IMR-90 (cell line): Measurements from ENCODE around the gene SGSH. TPM values are rescaled to one million over a fixed set of nuclear protein-coding genes. Genes with fewer than 3 reads are reported as not detected.

Experiments
- ATAC-seq: fragments of 200-7000 bp; cut with Tn5 transposase; 2 replicates; pipeline ENCODE4 v1.9.1; 2020; ENCODE audit warnings: low read depth, mild to moderate bottlenecking, moderate library complexity
- BruUV-seq: library from RNA; stranded (reverse); fragments of 400-500 nt; replicated peaks from 2 replicates; lab custom pipeline; 2021; lab: Mats Ljungman, UMichigan
- CTCF ChIA-PET: fragments of 300-600 bp; formaldehyde crosslinking; extraction: SDS; loops from one replicate; lab custom pipeline; 2021; ENCODE audit warnings: antibody characterized with exemption; lab: Yijun Ruan, JAX
- POLR2A ChIA-PET: fragments of 300-600 bp; sonication (Branson Sonifier 250); formaldehyde crosslinking; loops from one replicate; lab custom pipeline; 2022; ENCODE audit warnings: antibody characterized with exemption; ENCODE audit not compliant: unreplicated experiment; lab: Charles Lee
- DNase-seq: peaks from one replicate; pipeline ENCODE4 v3.0.0; 2013
- H2AFZ ChIP-seq: replicated peaks from 2 replicates; pipeline ENCODE3; 2013; ENCODE audit warnings: low read length, mild to moderate bottlenecking; ENCODE audit not compliant: poor library complexity
- H2AK5ac ChIP-seq: 2 replicates; pipeline ENCODE4 v1.6.1; 2013; ENCODE audit warnings: low read depth, low read length, inconsistent platforms
- H2AK9ac ChIP-seq: replicated peaks from 2 replicates; pipeline ENCODE3; 2013; ENCODE audit warnings: mild to moderate bottlenecking, low read depth, low read length, moderate library complexity; ENCODE audit not compliant: poor library complexity
- H2BK120ac ChIP-seq: 2 replicates; pipeline ENCODE4 v1.6.1; 2013; ENCODE audit warnings: low read depth, low read length, inconsistent platforms
- H2BK15ac ChIP-seq: 3 replicates; pipeline ENCODE4 v1.6.1; 2013; ENCODE audit warnings: low read depth, low read length, inconsistent platforms
- H2BK20ac ChIP-seq: 2 replicates; pipeline ENCODE4 v1.6.1; 2013; ENCODE audit warnings: low read depth, mild to moderate bottlenecking, inconsistent platforms, low read length, moderate library complexity
- H2BK5ac ChIP-seq: 2 replicates; pipeline ENCODE4 v1.6.1; 2013; ENCODE audit warnings: mild to moderate bottlenecking, low read depth, low read length, inconsistent platforms; ENCODE audit not compliant: poor library complexity, severe bottlenecking
- H3K14ac ChIP-seq: replicated peaks from 2 replicates; pipeline ENCODE4 v1.6.1; 2013; ENCODE audit warnings: low read depth, low read length, inconsistent platforms
- H3K18ac ChIP-seq: 2 replicates; pipeline ENCODE4 v1.6.1; 2013; ENCODE audit warnings: low read depth, low read length, control low read depth
- H3K23ac ChIP-seq: 2 replicates; pipeline ENCODE4 v1.6.1; 2013; ENCODE audit warnings: low read depth, low read length, inconsistent platforms
- H3K27ac ChIP-seq: 2 replicates; pipeline ENCODE4 v1.5.1; 2013; ENCODE audit warnings: mild to moderate bottlenecking, control low read depth, low read length; ENCODE audit not compliant: insufficient read depth
- H3K27me3 ChIP-seq: 2 replicates; pipeline ENCODE4 v1.6.1; 2013; ENCODE audit warnings: low read length; ENCODE audit not compliant: control insufficient read depth, insufficient read depth
- H3K36me3 ChIP-seq: 2 replicates; pipeline ENCODE4 v1.6.1; 2013; ENCODE audit warnings: low read length, mixed read lengths; ENCODE audit not compliant: control insufficient read depth, insufficient read depth
- H3K4ac ChIP-seq: 2 replicates; pipeline ENCODE4 v1.6.1; 2013; ENCODE audit warnings: low read depth, low read length, inconsistent platforms
- H3K4me1 ChIP-seq: 2 replicates; pipeline ENCODE4 v1.6.1; 2013; ENCODE audit warnings: low read length, mixed read lengths; ENCODE audit not compliant: control insufficient read depth, insufficient read depth
- H3K4me2 ChIP-seq: 2 replicates; pipeline ENCODE4 v1.6.1; 2013; ENCODE audit warnings: low read depth, mild to moderate bottlenecking, control low read depth, low read length, moderate library complexity
- H3K4me3 ChIP-seq: 2 replicates; pipeline ENCODE4 v1.5.1; 2013; ENCODE audit warnings: low read depth, mild to moderate bottlenecking, control low read depth, low read length, moderate library complexity; ENCODE audit not compliant: insufficient read depth
- H3K56ac ChIP-seq: 2 replicates; pipeline ENCODE4 v1.6.1; 2013; ENCODE audit warnings: low read length, inconsistent platforms; ENCODE audit not compliant: insufficient read depth; ENCODE audit errors: extremely low read depth
- H3K79me1 ChIP-seq, 2 experiments: 2 replicates each; pipeline ENCODE4 v1.6.1; 2013; ENCODE audit warnings: low read length in 2 of 2, inconsistent platforms in 1 of 2, low read depth in 1 of 2
- H3K9ac ChIP-seq: 2 replicates; pipeline ENCODE4 v1.6.1; 2013; ENCODE audit warnings: low read depth, low read length, control low read depth
- H3K9me1 ChIP-seq: 2 replicates; pipeline ENCODE4 v1.6.1; 2013; ENCODE audit warnings: low read length, inconsistent platforms; ENCODE audit not compliant: insufficient read depth
- H3K9me3 ChIP-seq: 2 replicates; pipeline ENCODE4 v1.6.1; 2013; ENCODE audit warnings: low read length; ENCODE audit not compliant: control insufficient read depth, insufficient read depth
- H4K20me1 ChIP-seq: 2 replicates; pipeline ENCODE4 v1.6.1; 2013; ENCODE audit warnings: low read length, inconsistent platforms; ENCODE audit not compliant: insufficient read depth
- H4K5ac ChIP-seq: 2 replicates; pipeline ENCODE4 v1.6.1; 2013; ENCODE audit warnings: mild to moderate bottlenecking, low read depth, low read length, control low read depth
- H4K8ac ChIP-seq, 2 experiments: 2 replicates each; pipeline ENCODE4 v1.6.1; 2013; ENCODE audit warnings: low read depth in 2 of 2, low read length in 2 of 2, control low read depth in 1 of 2, inconsistent platforms in 1 of 2
- H4K91ac ChIP-seq: 2 replicates; pipeline ENCODE4 v1.6.1; 2013; ENCODE audit warnings: low read depth, low read length, inconsistent platforms; ENCODE audit not compliant: insufficient read depth
- WGBS, 2 experiments: methylation state at CpG; one replicate each; pipeline versions ENCODE4 v1.1.5 to v1.1.7; 2013; ENCODE audit warnings: missing lambda C conversion rate in 2 of 2; ENCODE audit not compliant: insufficient read length in 1 of 2; ENCODE audit errors: extremely low coverage in 2 of 2; 5-methylcytosine and 5-hydroxymethylcytosine counted together
- dilution Hi-C: fragments of 300-500 bp; cut with HindIII; formaldehyde crosslinking; loops from one replicate; pipeline ENCODE4 v1.14.3; 2018; ENCODE audit warnings: low sequenced_read_pairs; ENCODE audit not compliant: unreplicated experiment
- in situ Hi-C: fragments of 300-500 bp; cut with MboI; formaldehyde crosslinking; loops from 3 replicates; pipeline ENCODE4 v1.14.3; 2019; ENCODE audit warnings: low sequenced_read_pairs, inconsistent platforms, mixed read lengths
- intact Hi-C: fragments of 100-400 bp; cut with micrococcal nuclease; formaldehyde crosslinking; loops from 2 replicates; pipeline ENCODE4 v1.10.0; 2022
- polyA plus RNA-seq, 3 experiments: library from polyadenylated mRNA; depleted of rRNA; stranded (reverse); fragments of >200 nt; gene quantifications; 2 replicates each; pipeline ENCODE4 v1.2.3, GENCODE V29; 2012; ENCODE audit warnings: low replicate concordance in 1 of 3
- total RNA-seq: library from RNA; depleted of rRNA; stranded (reverse); fragments of >200 nt; gene quantifications from 2 replicates; pipeline ENCODE4 v1.2.3, GENCODE V29; 2012
- TF ChIP-seq, protein P1 (sequence below): fragments of 150-350 bp; IDR thresholded peaks from 2 replicates; pipeline ENCODE4 v1.6.1; 2016; ENCODE audit warnings: low read depth, mild to moderate bottlenecking, low read length, moderate library complexity, borderline replicate concordance

The SGSH gene
- total and polyA plus RNA-seq, 2 of the 4 experiments (the other 2 are of a cell fraction): 3.0 to 41.5 TPM

DNA sequence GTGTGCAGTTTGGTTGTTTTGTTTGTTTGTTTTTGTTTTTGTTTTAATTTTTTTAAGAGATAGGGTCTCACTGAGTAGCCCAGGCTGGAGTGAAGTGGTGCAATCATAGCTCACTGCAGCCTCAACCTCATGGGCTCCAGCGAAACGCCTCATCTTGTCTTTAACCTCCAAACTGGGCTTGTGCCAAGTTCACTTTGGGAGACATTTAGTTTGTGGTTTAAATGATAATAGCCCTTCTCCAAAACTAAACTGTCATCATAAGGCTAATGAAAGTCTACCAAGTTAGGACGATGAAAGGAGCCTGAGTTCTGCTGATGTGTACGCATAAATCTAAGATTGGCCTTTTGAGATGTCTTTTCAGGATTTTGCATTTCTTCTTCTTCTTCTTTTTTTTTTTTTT is 56.8 kb downstream of the SGSH start:
- Histone ChIP-seq H2AK9ac (no peak overlapping the region), H4K8ac (no peak overlapping the region), H3K36me3 (no peaks in the 10 kb centered on the region), H3K27me3 (peaks cover 18% of the 10 kb centered on the region), H2AFZ (no peak overlapping the region), H3K4me2 (no peak overlapping the region), H2BK15ac (no peak overlapping the region), H3K9me3 (no peaks in the 10 kb centered on the region), H3K18ac (no peak overlapping the region), H4K5ac (no peak overlapping the region), H3K9ac (no peak overlapping the region), H3K79me1 (no peaks in the 10 kb centered on the region), H4K20me1 (no peaks in the 10 kb centered on the region), H2BK20ac (no peak overlapping the region), H3K4me1 (no peaks in the 10 kb centered on the region), H3K4me3 (no peak overlapping the region), H4K91ac (no peak overlapping the region), H3K9me1 (no peaks in the 10 kb centered on the region), H3K56ac (no peak overlapping the region), H3K14ac (no peak overlapping the region), H2BK5ac (no peak overlapping the region), H2BK120ac (no peak overlapping the region), H2AK5ac (no peak overlapping the region), H3K27ac (no peak overlapping the region), H3K23ac (no peak overlapping the region), H3K4ac (no peak overlapping the region)
- no CpG with 5 or more reads among the region's 4 CpGs for WGBS, 2 experiments
- ChIA-PET CTCF (no interaction called here), POLR2A (no interaction called here)
- TF ChIP-seq, protein P1, sequence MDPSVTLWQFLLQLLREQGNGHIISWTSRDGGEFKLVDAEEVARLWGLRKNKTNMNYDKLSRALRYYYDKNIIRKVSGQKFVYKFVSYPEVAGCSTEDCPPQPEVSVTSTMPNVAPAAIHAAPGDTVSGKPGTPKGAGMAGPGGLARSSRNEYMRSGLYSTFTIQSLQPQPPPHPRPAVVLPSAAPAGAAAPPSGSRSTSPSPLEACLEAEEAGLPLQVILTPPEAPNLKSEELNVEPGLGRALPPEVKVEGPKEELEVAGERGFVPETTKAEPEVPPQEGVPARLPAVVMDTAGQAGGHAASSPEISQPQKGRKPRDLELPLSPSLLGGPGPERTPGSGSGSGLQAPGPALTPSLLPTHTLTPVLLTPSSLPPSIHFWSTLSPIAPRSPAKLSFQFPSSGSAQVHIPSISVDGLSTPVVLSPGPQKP: no peak
- intact Hi-C loops (no loop called here), in situ Hi-C loops (no loop called here), dilution Hi-C loops (no loop called here)
- ATAC-seq (no peak), DNase-seq (no peak)
- BruUV-seq: no TSS peak
